ENCODE measurements around the gene CDK14. TPM values are rescaled to one million over a fixed set of nuclear protein-coding genes. Genes with fewer than 3 reads are reported as not detected.
"Not testable (repeated sequence)": the region's sequence is repeated elsewhere in the genome, so short reads cannot be mapped to it uniquely, and the experiment has no call there.

CDK14 gene
- total RNA-seq, 1 experiment from 2014 or later = 39.1 TPM

GRCh38 chr7:90792301-90792700 is 196.2 kb downstream of the CDK14 start:
- Histone ChIP-seq H3K27me3 (ENCODE audit: insufficient read depth, low read depth) (no peaks in the 10 kb centered on the region), H4K20me1 (ENCODE audit: insufficient read depth) (no peaks in the 10 kb centered on the region), H3K4me1 (replicated peaks; ENCODE audit: insufficient read depth) (no peaks in the 10 kb centered on the region), H3K79me2 (ENCODE audit: low read depth) (no peaks in the 10 kb centered on the region), H3K4me2 (no peak overlapping the region), H3K4me3 (no peak overlapping the region), H3K9me2 (ENCODE audit: insufficient read depth) (no peaks in the 10 kb centered on the region), H2AFZ (no peak overlapping the region), H3K9me3 (ENCODE audit: insufficient read depth, low read depth) (no peaks in the 10 kb centered on the region), H3K27ac (no peak overlapping the region), H3K36me3 (ENCODE audit: low read depth) (no peaks in the 10 kb centered on the region), H3F3A (ENCODE audit: insufficient read depth, low read depth) (no peaks in the 10 kb centered on the region)
- no peak for DNase-seq
- ChIA-PET POLR2A (ENCODE audit: unreplicated experiment) (no interaction called here), CTCF (no interaction called here)
- no TSS peak for BruUV-seq (replicated peaks)
- TF ChIP-seq CTCF (conservative IDR thresholded peaks at IDR 0.05) = no peak
- no peak for TF ChIP-seq EZH2 (IDR thresholded peaks at IDR 0.05; ENCODE audit: low read depth)
- intact Hi-C loops (cut with micrococcal nuclease; ENCODE audit: unreplicated experiment) = no loop called here

GRCh38 chr7:90794234-90794633 is 198.1 kb downstream of the CDK14 start:
- POLR2A ChIA-PET (ENCODE audit: unreplicated experiment); H3K27me3 ChIP-seq (ENCODE audit: insufficient read depth, low read depth); H3K9me3 ChIP-seq (ENCODE audit: insufficient read depth, low read depth); H3K4me2 ChIP-seq; intact Hi-C loops (cut with micrococcal nuclease; ENCODE audit: unreplicated experiment); H3F3A ChIP-seq (ENCODE audit: insufficient read depth, low read depth); H3K4me1 ChIP-seq (replicated peaks; ENCODE audit: insufficient read depth); H2AFZ ChIP-seq; DNase-seq; H3K9me2 ChIP-seq (ENCODE audit: insufficient read depth); CTCF ChIA-PET; H3K79me2 ChIP-seq (ENCODE audit: low read depth); H3K4me3 ChIP-seq; BruUV-seq (replicated peaks); H4K20me1 ChIP-seq (ENCODE audit: insufficient read depth); H3K36me3 ChIP-seq (ENCODE audit: low read depth); H3K27ac ChIP-seq: not testable (repeated sequence)

- no peaks in the 10 kb centered on the region for H3K36me3 ChIP-seq (ENCODE audit: low read depth)
- no peak overlapping the region for H2AFZ ChIP-seq
- no peaks in the 10 kb centered on the region for H3K4me1 ChIP-seq (replicated peaks; ENCODE audit: insufficient read depth)
- H3K9me2 ChIP-seq (ENCODE audit: insufficient read depth) = no peaks in the 10 kb centered on the region
- POLR2A ChIA-PET (ENCODE audit: unreplicated experiment) = no interaction called here
- H3K9me3 ChIP-seq (ENCODE audit: insufficient read depth, low read depth) = no peaks in the 10 kb centered on the region
- TF ChIP-seq EZH2 (IDR thresholded peaks at IDR 0.05; ENCODE audit: low read depth) (no peak), CTCF (conservative IDR thresholded peaks at IDR 0.05) (no peak)
- H3K27me3 ChIP-seq (ENCODE audit: insufficient read depth, low read depth) = no peaks in the 10 kb centered on the region
- DNase-seq = no peak
- CTCF ChIA-PET = no interaction called here
- intact Hi-C loops (cut with micrococcal nuclease; ENCODE audit: unreplicated experiment) = no loop called here
- H3K27ac ChIP-seq = no peak overlapping the region
- H3F3A ChIP-seq (ENCODE audit: insufficient read depth, low read depth) = no peaks in the 10 kb centered on the region
- no peak overlapping the region for H3K4me2 ChIP-seq
- no peak overlapping the region for H3K4me3 ChIP-seq
- no peaks in the 10 kb centered on the region for H4K20me1 ChIP-seq (ENCODE audit: insufficient read depth)
- no TSS peak for BruUV-seq (replicated peaks)
- no peaks in the 10 kb centered on the region for H3K79me2 ChIP-seq (ENCODE audit: low read depth)
These were observed 201.5 kb downstream of the CDK14 start for GRCh38 chr7:90797596-90797995.

- no peak overlapping the region for H3K27ac ChIP-seq
- no peaks in the 10 kb centered on the region for H3K9me3 ChIP-seq (ENCODE audit: insufficient read depth, low read depth)
- H3K79me2 ChIP-seq (ENCODE audit: low read depth) = no peaks in the 10 kb centered on the region
- no peaks in the 10 kb centered on the region for H4K20me1 ChIP-seq (ENCODE audit: insufficient read depth)
- H3K4me1 ChIP-seq (replicated peaks; ENCODE audit: insufficient read depth) = no peaks in the 10 kb centered on the region
- ChIA-PET POLR2A (ENCODE audit: unreplicated experiment) (no interaction called here), CTCF (no interaction called here)
- BruUV-seq (replicated peaks) = no TSS peak
- H3K36me3 ChIP-seq (ENCODE audit: low read depth) = no peaks in the 10 kb centered on the region
- DNase-seq = no peak
- TF ChIP-seq EZH2 (IDR thresholded peaks at IDR 0.05; ENCODE audit: low read depth) (no peak), CTCF (conservative IDR thresholded peaks at IDR 0.05) (no peak)
- H3K9me2 ChIP-seq (ENCODE audit: insufficient read depth) = no peaks in the 10 kb centered on the region
- H3K4me2 ChIP-seq = no peak overlapping the region
- H2AFZ ChIP-seq = no peak overlapping the region
- H3F3A ChIP-seq (ENCODE audit: insufficient read depth, low read depth) = no peaks in the 10 kb centered on the region
- intact Hi-C loops (cut with micrococcal nuclease; ENCODE audit: unreplicated experiment) = no loop called here
- no peaks in the 10 kb centered on the region for H3K27me3 ChIP-seq (ENCODE audit: insufficient read depth, low read depth)
- H3K4me3 ChIP-seq = no peak overlapping the region
These were observed 208.2 kb downstream of the CDK14 start for GRCh38 chr7:90804370-90804769.

- POLR2A ChIA-PET (ENCODE audit: unreplicated experiment); H2AFZ ChIP-seq; CTCF ChIA-PET; H3K9me2 ChIP-seq (ENCODE audit: insufficient read depth); intact Hi-C loops (cut with micrococcal nuclease; ENCODE audit: unreplicated experiment); H3K27me3 ChIP-seq (ENCODE audit: insufficient read depth, low read depth); H3F3A ChIP-seq (ENCODE audit: insufficient read depth, low read depth); H3K4me2 ChIP-seq; H3K27ac ChIP-seq; DNase-seq; H3K4me1 ChIP-seq (replicated peaks; ENCODE audit: insufficient read depth); H3K9me3 ChIP-seq (ENCODE audit: insufficient read depth, low read depth); H3K4me3 ChIP-seq; H4K20me1 ChIP-seq (ENCODE audit: insufficient read depth); BruUV-seq (replicated peaks); H3K79me2 ChIP-seq (ENCODE audit: low read depth); H3K36me3 ChIP-seq (ENCODE audit: low read depth): not testable (repeated sequence)
These were observed 219.4 kb downstream of the CDK14 start for GRCh38 chr7:90815552-90815951.
